GM23338 (cell line): ENCODE data around the gene CETP. TPM values are rescaled to one million over a fixed set of nuclear protein-coding genes. Genes with fewer than 3 reads are reported as not detected.

Experiments used
- ATAC-seq: fragments of 200-7000 bp; cut with Tn5 transposase; 3 replicates; pipeline ENCODE4 v1.9.1; 2020
- DNase-seq: peaks from one replicate; pipeline ENCODE4 v3.0.0-alpha.2; 2015; ENCODE audit warnings: low spot score
- H2AFZ ChIP-seq: fragments of 200-600 bp; sonication (generic); 2 replicates; pipeline ENCODE4 v1.8.0; 2016; ENCODE audit warnings: antibody characterized with exemption, mild to moderate bottlenecking, moderate library complexity
- H3F3A ChIP-seq: fragments of 200-600 bp; sonication (generic); replicated peaks from 2 replicates; pipeline ENCODE4 v1.8.0; 2017; ENCODE audit warnings: antibody characterized with exemption, mixed run types, low read depth
- H3K27ac ChIP-seq: fragments of 200-600 bp; sonication (generic); 2 replicates; pipeline ENCODE4 v1.6.1; 2016; ENCODE audit warnings: low read depth
- H3K27me3 ChIP-seq: fragments of 200-600 bp; sonication (generic); 2 replicates; pipeline ENCODE4 v1.8.0; 2016; ENCODE audit warnings: mild to moderate bottlenecking, mixed run types, moderate library complexity; ENCODE audit not compliant: insufficient read depth
- H3K36me3 ChIP-seq: fragments of 200-600 bp; sonication (generic); 2 replicates; pipeline ENCODE4 v1.8.0; 2016; ENCODE audit warnings: mild to moderate bottlenecking; ENCODE audit not compliant: insufficient read depth
- H3K4me1 ChIP-seq: fragments of 200-600 bp; sonication (generic); 2 replicates; pipeline ENCODE4 v1.8.0; 2016; ENCODE audit warnings: mild to moderate bottlenecking, moderate library complexity; ENCODE audit not compliant: insufficient read depth
- H3K4me2 ChIP-seq: fragments of 200-600 bp; sonication (generic); 2 replicates; pipeline ENCODE4 v1.7.1; 2017; ENCODE audit warnings: mixed run types
- H3K4me3 ChIP-seq: fragments of 200-600 bp; sonication (generic); 2 replicates; pipeline ENCODE4 v1.6.1; 2016; ENCODE audit warnings: mixed run types
- H3K79me2 ChIP-seq: fragments of 200-600 bp; sonication (generic); replicated peaks from 2 replicates; pipeline ENCODE4 v1.8.0; 2017; ENCODE audit warnings: mild to moderate bottlenecking; ENCODE audit not compliant: insufficient read depth
- H3K9me2 ChIP-seq: fragments of 200-600 bp; sonication (generic); 2 replicates; pipeline ENCODE4 v1.8.0; 2017; ENCODE audit not compliant: insufficient read depth
- H4K20me1 ChIP-seq: fragments of 200-600 bp; sonication (generic); replicated peaks from 2 replicates; pipeline ENCODE4 v1.8.0; 2017; ENCODE audit warnings: mild to moderate bottlenecking; ENCODE audit not compliant: insufficient read depth
- H3K27ac Mint-ChIP-seq: 2 replicates; pipeline ENCODE4 v1.8.0; 2020; ENCODE audit warnings: inconsistent platforms, mild to moderate bottlenecking, moderate library complexity, mixed read lengths
- H3K27me3 Mint-ChIP-seq: 3 replicates; pipeline ENCODE4 v1.8.0; 2022; ENCODE audit warnings: low read depth, mild to moderate bottlenecking, moderate library complexity, mixed read lengths, inconsistent platforms; ENCODE audit not compliant: insufficient read depth, poor library complexity
- H3K36me3 Mint-ChIP-seq: 3 replicates; pipeline ENCODE4 v1.8.0; 2021; ENCODE audit warnings: low read depth, mild to moderate bottlenecking, inconsistent platforms, moderate library complexity, mixed read lengths
- H3K4me1 Mint-ChIP-seq: 3 replicates; pipeline ENCODE4 v1.8.0; 2020; ENCODE audit warnings: mild to moderate bottlenecking, inconsistent platforms, mixed read lengths
- H3K4me3 Mint-ChIP-seq: 3 replicates; pipeline ENCODE4 v1.8.0; 2021; ENCODE audit warnings: moderate library complexity, mild to moderate bottlenecking, inconsistent platforms, mixed read lengths
- H3K9me3 Mint-ChIP-seq: 3 replicates; pipeline ENCODE4 v1.8.0; 2020; ENCODE audit warnings: moderate library complexity, mild to moderate bottlenecking, inconsistent platforms, mixed read lengths
- CREB1 ChIP-seq: fragments of 250-450 bp; sonication (Bioruptor Pico); IDR thresholded peaks from 2 replicates; pipeline ENCODE4 v1.5.0; 2020; ENCODE audit warnings: low read depth, mild to moderate bottlenecking, moderate library complexity
- CTCF ChIP-seq, 2 experiments: fragments of 200-600 bp in 1 of 2; sonication (generic) in 1 of 2; conservative IDR thresholded peaks; 2 replicates each; pipeline versions ENCODE4 v1.5.1 to v1.6.1; 2016 to 2017; ENCODE audit warnings: antibody characterized with exemption in 2 of 2, low read depth in 2 of 2, mild to moderate bottlenecking in 2 of 2, moderate library complexity in 1 of 2
- EZH2 ChIP-seq: fragments of 200-600 bp; sonication (generic); IDR thresholded peaks from one replicate; pipeline ENCODE4 v1.8.0; 2017; ENCODE audit warnings: antibody characterized with exemption, mild to moderate bottlenecking, low read depth; ENCODE audit not compliant: unreplicated experiment
- POLR2AphosphoS5 ChIP-seq: IDR thresholded peaks from 2 replicates; pipeline ENCODE4 v1.6.1; 2016; ENCODE audit warnings: antibody characterized with exemption, low read depth
- STAT1 ChIP-seq: IDR thresholded peaks from one replicate; pipeline ENCODE4 v1.6.1; 2016; ENCODE audit warnings: antibody characterized with exemption; ENCODE audit not compliant: unreplicated experiment
- ZNF114 ChIP-seq: fragments of 250-450 bp; sonication (Bioruptor Pico); IDR thresholded peaks from 2 replicates; pipeline ENCODE4 v1.5.0; 2020; ENCODE audit warnings: mild to moderate bottlenecking, moderate library complexity
- polyA plus RNA-seq: library from polyadenylated mRNA; unstranded; fragments of >200 nt; fragmentation: Nextera tagmentation; extraction: Ambion mirVana; gene quantifications from 2 replicates; pipeline ENCODE4 v1.2.1, GENCODE V29; 2016
- total RNA-seq: library from RNA; depleted of rRNA; stranded (reverse); fragments of >200 nt; shearing (Covaris generic); gene quantifications from 2 replicates; pipeline ENCODE4 v1.2.3, GENCODE V29; 2014
- TF ChIP-seq, protein P1 (sequence below): IDR thresholded peaks from 2 replicates; pipeline ENCODE4 v1.6.1; 2016; ENCODE audit warnings: antibody characterized with exemption

The CETP gene
- total and polyA plus RNA-seq, 2 experiments from 2014 or later = not detected

- no peaks in the 10 kb centered on the region for H3K4me1 Mint-ChIP-seq
- no peaks in the 10 kb centered on the region; the same call in 2 of the 3 replicates for H3K36me3 Mint-ChIP-seq
- Histone ChIP-seq H3K9me2 (no peaks in the 10 kb centered on the region), H4K20me1 (no peaks in the 10 kb centered on the region), H3K27me3 (no peaks in the 10 kb centered on the region), H2AFZ (no peak overlapping the region), H3K4me3 (no peak overlapping the region), H3K4me2 (no peak overlapping the region), H3F3A (no peaks in the 10 kb centered on the region), H3K36me3 (no peaks in the 10 kb centered on the region), H3K4me1 (no peaks in the 10 kb centered on the region; the same call in 1 of the 2 replicates), H3K27ac (no peak overlapping the region), H3K79me2 (no peaks in the 10 kb centered on the region)
- ATAC-seq (no peak), DNase-seq (peak; percentile 29)
- no peak overlapping the region for H3K27ac Mint-ChIP-seq
- peak; percentile 13 to 45; a peak in 3 of 4 replicates for TF ChIP-seq CTCF (conservative IDR thresholded peaks at IDR 0.05; ENCODE audit: low read depth in 2 of 2)
- TF ChIP-seq, protein P1, sequence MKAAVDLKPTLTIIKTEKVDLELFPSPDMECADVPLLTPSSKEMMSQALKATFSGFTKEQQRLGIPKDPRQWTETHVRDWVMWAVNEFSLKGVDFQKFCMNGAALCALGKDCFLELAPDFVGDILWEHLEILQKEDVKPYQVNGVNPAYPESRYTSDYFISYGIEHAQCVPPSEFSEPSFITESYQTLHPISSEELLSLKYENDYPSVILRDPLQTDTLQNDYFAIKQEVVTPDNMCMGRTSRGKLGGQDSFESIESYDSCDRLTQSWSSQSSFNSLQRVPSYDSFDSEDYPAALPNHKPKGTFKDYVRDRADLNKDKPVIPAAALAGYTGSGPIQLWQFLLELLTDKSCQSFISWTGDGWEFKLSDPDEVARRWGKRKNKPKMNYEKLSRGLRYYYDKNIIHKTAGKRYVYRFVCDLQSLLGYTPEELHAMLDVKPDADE = no peak
- no peak overlapping the region for H3K4me3 Mint-ChIP-seq
- H3K9me3 Mint-ChIP-seq = peaks cover 8% of the 10 kb centered on the region; the same call in 2 of the 3 replicates
- no peaks in the 10 kb centered on the region for H3K27me3 Mint-ChIP-seq
These were observed 5.0 kb upstream of the CETP start for GRCh38 chr16:56956756-56957155.

DNA sequence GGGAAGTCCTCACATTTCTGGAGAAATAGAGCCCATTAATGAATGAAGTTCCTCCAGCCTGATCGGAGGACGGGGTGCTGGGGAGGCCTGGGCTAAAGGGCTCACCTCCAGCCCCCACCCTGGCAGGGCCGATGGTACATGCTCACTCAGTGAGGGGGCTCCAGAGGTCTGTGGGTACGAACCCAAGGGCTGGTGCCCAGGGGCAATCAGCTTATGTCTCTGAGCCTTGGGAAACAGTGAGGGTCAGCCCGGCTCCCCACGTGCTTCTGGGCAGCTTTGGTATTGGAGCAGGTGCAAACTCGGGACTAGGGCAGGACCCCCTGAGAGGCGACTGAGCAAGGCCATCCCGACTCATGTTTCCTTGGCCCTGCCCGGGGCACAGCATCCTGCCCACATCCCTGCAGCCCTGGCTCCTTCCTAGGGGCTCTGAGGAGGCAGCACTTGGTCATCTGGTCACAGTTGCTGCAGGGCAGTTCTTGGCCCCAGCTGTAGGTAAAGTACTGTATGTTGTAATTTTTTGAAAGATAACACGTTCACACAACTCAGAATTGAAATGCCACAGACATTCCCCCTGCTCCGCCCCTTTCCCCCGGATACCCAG is 969 bp upstream of the CETP start:
- Mint-ChIP-seq H3K4me3 (no peak overlapping the region), H3K27ac (no peak overlapping the region), H3K9me3 (peaks cover 4% of the 10 kb centered on the region; the same call in 1 of the 3 replicates), H3K36me3 (no peaks in the 10 kb centered on the region), H3K4me1 (peaks cover 4% of the 10 kb centered on the region; the same call in 2 of the 3 replicates), H3K27me3 (peaks cover 9% of the 10 kb centered on the region)
- H3K4me3 ChIP-seq = no peak overlapping the region
- no peak for TF ChIP-seq ZNF114
- TF ChIP-seq CTCF (conservative IDR thresholded peaks at IDR 0.05; ENCODE audit: low read depth in 2 of 2) = no peak
- TF ChIP-seq, protein P1 = no peak
- TF ChIP-seq EZH2 = no peak
- no peak for TF ChIP-seq STAT1
- TF ChIP-seq POLR2AphosphoS5 = no peak
- no peak for TF ChIP-seq CREB1 (CRISPR knock-in tag)
- H3K4me1 ChIP-seq = no peaks in the 10 kb centered on the region; the same call in 1 of the 2 replicates
- no peak overlapping the region for H3K27ac ChIP-seq
- H3K36me3 ChIP-seq = no peaks in the 10 kb centered on the region
- no peak overlapping the region for H3K4me2 ChIP-seq
- no peaks in the 10 kb centered on the region for H3K27me3 ChIP-seq
- H4K20me1 ChIP-seq = no peaks in the 10 kb centered on the region
- H3K79me2 ChIP-seq = no peaks in the 10 kb centered on the region
- no peaks in the 10 kb centered on the region for H3K9me2 ChIP-seq
- no peaks in the 10 kb centered on the region for H3F3A ChIP-seq
- no peak overlapping the region for H2AFZ ChIP-seq
- ATAC-seq (no peak), DNase-seq (no peak)
